Inflammatory macrophage treated with lipopolysaccharide for 4 hours (primary cell): Measurements from ENCODE around the gene RPUSD1.
"Not testable (repeated sequence)": the region's sequence is repeated elsewhere in the genome, so short reads cannot be mapped to it uniquely, and the experiment has no call there.

Experiments used
- DNase-seq: peaks from one replicate; pipeline ENCODE4 v3.0.0-alpha.2; 2020

Gene RPUSD1

GRCh38 chr16:764184-764750 is 23.9 kb downstream of the RPUSD1 start:
- no peak for DNase-seq

DNA sequence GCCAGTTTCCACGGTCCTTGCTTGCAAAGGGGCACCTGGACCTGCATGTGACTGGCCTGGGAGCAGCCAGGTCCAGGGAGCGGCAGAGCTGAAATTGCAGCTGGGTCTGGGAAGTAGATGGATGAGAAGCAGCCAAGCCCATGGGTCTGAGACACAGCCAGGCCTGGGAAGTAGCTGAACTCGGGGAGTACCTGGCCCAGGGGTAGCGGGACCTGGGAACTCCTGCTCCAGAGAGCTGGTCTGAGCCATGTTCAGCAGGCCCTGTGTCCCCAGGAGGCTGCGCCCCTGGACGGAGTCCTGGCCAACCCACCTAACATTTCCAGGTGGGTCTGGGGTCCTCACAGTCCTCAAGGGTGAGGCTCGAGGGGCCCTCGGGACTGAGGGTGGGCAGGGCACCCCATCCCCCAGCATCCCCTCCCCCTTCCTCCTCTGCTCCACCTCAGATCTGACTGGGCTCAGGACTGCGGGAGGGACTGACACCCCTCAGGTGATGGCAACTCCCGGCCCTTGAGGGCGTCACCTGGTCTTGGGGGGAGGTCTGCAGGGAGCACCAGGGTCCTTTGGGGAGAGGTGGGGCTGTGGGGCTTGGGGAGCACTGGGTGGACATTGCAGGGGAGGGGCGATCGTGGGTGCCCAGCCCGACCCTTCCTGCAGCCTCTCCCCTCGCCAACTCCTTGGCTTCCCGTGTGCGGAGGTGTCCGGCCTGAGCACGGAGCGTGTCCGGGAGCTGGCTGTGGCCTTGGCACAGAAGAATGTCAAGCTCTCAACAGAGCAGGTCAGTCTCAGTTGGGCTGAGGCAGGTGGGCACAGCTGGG is 24.6 kb downstream of the RPUSD1 start:
- DNase-seq: no peak

GRCh38 chr16:762595-763268 is 25.4 kb downstream of the RPUSD1 start:
- no peak for DNase-seq

- DNase-seq: no peak
These were observed 26.3 kb downstream of the RPUSD1 start for GRCh38 chr16:761625-762513.

- no peak for DNase-seq
These were observed 27.4 kb downstream of the RPUSD1 start, which contains the start of gene MSLN for GRCh38 chr16:760545-761343. MSLN (plus strand) TSS chr16:760734; CDS start chr16:762681, 1,947 bp downstream.

- DNase-seq: no peak
These were observed 28.1 kb downstream of the RPUSD1 start for GRCh38 chr16:760065-760464.

GRCh38 chr16:759110-759910 is 28.9 kb downstream of the RPUSD1 start:
- no peak for DNase-seq

DNA sequence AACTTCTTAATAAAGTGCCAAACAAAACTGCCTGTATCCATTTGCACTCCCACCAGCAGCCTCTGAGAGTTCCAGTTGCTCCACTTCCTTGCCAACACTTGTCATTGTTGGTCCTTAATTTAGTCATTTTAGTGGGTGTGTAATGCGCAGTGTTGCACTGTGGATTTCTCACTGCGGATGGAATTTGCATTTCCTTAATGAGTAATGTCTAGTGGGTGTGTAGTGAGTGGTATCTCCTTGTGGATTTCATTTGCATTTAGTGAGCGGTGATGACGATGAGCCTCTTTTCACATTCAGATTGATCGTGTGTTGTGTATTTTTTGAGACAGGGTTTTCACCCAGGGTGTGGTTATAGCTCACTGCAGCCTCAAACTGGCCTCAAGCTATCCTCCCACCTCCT is 31.8 kb downstream of the RPUSD1 start:
- peak; percentile 44 for DNase-seq

DNA sequence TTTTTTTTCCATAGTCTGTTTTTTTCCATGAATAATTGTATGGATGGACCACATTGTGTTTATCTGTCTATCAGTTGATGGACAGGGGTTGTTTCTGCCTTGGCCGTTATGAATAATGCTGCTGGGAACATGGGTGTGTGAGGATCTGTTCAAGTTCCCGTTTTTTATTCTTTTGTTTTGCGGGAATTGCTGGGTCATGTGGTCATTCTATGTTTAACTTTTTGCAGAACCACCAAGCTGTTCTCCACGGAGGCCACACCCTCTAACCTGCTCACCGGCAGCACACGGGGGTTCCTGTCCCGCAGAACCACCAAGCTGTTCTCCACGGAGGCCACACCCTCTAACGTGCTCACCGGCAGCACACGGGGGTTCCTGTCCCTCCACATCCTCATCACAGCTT is 33.5 kb downstream of the RPUSD1 start:
- DNase-seq: peak; percentile 56

- not testable (repeated sequence) for DNase-seq
These were observed 34.0 kb downstream of the RPUSD1 start for GRCh38 chr16:754121-754607.

- DNase-seq: no peak
These were observed 36.2 kb downstream of the RPUSD1 start for GRCh38 chr16:752007-752312.

- DNase-seq: no peak
These were observed 36.8 kb downstream of the RPUSD1 start for GRCh38 chr16:751152-752006.

DNA sequence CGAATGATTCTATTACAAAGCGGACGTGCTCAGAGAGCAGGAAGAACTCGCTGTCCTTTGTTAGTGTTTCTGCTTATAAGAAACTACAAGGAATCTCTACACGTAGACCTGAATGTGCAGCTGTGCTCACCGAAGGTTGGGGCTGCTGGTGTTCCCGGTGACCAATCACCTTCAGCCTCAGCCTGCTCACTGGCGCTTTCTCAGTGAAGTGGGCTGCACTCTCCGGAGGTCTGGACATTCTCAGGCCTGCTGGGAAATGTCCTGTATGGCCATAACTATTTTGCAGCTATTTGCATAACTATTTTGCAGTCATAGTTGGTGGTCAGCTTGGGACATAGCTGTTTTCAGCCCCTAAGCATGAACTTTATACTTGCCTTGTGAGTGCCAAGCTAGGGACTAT is 37.7 kb downstream of the RPUSD1 start:
- no peak for DNase-seq

GRCh38 chr16:749010-749409 is 39.2 kb downstream of the RPUSD1 start:
- DNase-seq: no peak

- no peak for DNase-seq
These were observed 40.0 kb downstream of the RPUSD1 start for GRCh38 chr16:747978-748746.

DNA sequence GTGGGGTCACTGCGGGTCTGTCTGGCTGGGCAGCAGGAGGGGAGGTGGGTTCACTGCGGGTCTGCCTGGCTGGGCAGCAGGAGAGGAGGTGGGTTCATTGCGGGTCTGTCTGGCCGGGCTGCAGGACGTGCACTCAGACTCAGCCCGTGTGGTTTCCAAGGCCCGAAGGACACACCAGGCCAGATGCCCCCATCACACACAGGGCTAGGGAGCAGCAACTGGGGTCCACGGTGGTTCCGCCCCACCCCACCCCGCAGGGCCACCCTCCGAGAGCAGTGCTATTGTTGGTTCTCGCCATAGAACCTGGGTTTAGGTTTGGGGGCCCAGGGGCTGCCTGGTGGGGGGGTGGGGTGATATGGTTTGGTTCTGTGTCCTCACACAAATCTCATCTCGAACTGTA is 41.5 kb downstream of the RPUSD1 start:
- DNase-seq: no peak

DNA sequence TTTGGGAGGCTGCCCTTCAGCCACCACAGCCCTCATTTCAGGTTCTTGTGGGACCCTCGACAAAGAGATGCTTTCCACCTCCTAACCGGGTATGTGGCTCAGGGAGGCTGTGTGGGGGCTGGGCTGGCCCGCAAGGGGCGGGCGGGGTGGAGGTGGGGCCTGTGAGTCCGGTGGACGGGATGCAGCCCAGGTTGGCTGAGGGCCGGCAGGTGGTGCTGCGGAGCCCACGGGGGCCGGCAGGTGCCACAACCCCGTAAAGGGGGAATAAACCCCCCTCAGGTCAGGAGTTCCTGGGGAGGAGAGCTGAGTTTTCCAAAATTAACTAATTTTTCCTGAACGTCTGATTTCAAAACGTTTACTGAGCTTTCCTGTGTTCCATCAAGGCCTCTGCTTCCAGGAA is 42.4 kb downstream of the RPUSD1 start:
- DNase-seq: no peak

DNA sequence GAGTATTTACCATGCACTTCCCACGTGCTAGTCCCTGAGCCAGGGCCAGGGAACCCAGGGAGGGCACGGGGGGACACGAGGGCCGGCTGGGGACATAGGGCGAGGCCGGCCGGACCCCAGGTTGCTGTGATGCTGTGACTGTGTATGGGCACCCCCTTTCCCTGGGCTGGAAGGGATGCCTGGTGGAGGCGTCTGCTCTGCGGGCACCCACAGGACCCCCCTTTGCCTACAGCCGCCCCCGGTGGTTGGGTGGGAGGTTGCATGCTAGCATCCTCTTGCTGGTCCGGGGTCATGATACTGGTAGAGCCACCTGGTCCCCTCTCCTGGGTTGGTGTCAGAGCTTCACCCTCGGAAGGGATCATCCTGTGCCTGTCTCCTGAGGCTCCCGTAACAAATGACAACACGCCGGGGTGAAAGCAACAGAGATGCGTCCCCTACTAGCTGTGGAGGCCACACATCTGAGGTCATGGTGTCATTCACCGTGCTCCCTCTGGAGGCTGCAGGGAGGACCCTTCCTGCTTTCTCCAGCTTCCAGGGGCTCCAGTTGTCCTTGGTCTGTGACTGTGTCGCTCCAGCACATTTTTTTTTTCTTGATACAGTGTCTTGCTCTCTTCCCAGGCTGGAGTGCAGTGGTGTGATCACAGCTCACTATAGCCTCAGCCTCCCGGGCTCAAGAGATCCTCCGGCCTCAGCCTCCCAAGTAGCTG is 44.2 kb downstream of the RPUSD1 start:
- DNase-seq: no peak

- DNase-seq: not testable (repeated sequence)
These were observed 45.3 kb downstream of the RPUSD1 start for GRCh38 chr16:742894-743293.
